GM12873 (cell line): ENCODE measurements around the gene COL6A6.

Source experiments
- TF ChIP-seq, protein P1 (sequence below): IDR thresholded peaks from 2 replicates; pipeline ENCODE4 v1.5.1; 2012; ENCODE audit warnings: low read depth, mild to moderate bottlenecking, moderate library complexity, low read length, control low read depth; ENCODE audit not compliant: insufficient read depth; ENCODE audit errors: missing control alignments

Gene COL6A6

DNA sequence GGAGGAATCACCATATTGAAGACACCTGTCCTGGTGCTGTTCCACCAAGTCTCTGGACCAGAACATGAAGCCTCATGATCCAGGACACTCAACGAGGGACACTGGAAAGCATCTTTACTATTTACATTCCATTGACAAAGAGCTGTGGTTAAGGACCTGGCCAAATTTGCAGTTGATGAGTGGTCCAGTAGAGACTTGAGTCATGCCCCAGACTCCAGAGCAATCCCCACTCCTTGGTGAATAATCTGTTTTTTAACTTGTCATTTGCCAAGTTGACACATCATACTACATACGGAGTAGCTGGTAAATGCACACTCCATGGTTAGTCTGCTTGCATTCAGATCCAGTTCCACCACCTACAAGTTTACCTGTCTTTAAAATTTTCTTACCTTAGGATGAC is 1.2 kb upstream of the COL6A6 start:
- TF ChIP-seq, protein P1, sequence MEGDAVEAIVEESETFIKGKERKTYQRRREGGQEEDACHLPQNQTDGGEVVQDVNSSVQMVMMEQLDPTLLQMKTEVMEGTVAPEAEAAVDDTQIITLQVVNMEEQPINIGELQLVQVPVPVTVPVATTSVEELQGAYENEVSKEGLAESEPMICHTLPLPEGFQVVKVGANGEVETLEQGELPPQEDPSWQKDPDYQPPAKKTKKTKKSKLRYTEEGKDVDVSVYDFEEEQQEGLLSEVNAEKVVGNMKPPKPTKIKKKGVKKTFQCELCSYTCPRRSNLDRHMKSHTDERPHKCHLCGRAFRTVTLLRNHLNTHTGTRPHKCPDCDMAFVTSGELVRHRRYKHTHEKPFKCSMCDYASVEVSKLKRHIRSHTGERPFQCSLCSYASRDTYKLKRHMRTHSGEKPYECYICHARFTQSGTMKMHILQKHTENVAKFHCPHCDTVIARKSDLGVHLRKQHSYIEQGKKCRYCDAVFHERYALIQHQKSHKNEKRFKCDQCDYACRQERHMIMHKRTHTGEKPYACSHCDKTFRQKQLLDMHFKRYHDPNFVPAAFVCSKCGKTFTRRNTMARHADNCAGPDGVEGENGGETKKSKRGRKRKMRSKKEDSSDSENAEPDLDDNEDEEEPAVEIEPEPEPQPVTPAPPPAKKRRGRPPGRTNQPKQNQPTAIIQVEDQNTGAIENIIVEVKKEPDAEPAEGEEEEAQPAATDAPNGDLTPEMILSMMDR, result no peak

DNA sequence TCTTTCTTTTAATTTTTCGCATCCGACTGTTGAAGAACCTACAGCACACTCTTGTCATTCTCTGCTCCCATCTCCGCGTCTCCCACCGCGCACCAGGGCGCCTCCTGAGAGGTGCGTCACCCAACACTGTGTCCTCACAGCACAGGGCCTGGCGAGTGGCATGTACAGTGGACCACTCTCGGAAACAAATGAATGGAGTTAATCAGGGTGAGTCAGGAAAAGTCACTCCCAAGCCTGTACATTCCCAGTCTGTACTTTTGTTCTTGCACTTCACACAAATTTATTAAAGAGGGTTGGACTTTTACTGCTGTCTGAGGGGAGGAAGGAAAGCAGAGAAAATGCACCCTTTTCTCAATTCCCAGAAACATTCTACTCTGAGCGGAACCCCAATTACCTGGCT is 625 bp downstream of the COL6A6 start:
- TF ChIP-seq, protein P1, result no peak

DNA sequence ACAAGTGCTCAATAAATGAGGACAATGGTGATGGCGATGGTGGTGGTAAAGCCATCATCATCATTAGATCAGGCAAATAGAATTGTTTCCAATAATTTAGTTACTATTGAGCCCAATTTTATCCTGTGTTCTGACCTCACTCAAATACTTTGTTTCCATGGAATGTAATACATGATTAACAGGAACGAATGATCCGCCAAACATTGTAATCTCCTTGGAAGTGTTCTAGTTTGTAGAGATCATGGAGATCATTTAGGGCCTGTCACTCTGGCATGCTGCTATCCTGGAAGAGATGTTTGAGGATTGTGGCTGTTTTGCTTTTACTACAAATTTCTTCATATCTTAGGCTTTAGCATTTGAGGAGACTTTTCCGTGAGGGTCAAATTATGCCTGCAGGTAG is 2.8 kb downstream of the COL6A6 start:
- TF ChIP-seq, protein P1, result no peak

DNA sequence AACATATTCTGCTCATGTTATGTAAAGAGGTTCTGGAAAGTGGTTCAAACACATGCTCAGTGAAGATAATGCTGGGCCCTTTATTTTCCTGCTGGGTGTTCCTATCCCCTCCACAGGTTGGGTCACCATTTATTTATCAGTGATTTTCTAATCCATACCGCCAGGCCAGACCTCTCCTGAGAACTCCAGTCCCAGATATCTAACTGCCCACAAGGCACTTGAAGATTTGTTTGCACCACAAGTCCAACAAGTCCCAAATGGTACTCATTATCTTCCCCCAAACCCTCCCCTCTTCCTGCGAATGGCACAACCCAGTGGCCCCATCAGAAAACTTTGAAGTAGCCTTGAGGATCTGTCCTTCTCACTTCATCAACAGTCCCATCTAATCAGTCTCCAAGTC is 5.4 kb downstream of the COL6A6 start:
- TF ChIP-seq, protein P1, result no peak

DNA sequence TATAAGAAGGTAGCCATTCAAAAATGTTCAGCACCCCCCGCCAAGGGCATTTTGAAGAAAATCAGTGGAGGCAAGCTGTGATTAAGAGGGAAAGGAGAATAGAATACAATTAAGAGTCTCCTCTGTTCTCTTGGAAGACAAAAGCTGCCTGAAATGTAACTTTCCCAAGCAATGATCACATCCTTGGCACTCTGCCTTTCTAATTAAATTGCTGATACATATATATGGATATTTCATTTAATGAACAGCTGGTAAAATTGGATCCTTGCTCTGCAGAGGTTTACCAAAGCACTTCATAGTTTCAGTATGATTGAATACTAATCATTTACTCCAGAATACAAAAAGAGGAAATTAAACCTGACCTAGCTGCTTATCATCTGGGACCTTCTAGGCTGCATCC is 10.4 kb downstream of the COL6A6 start:
- TF ChIP-seq, protein P1, result no peak

DNA sequence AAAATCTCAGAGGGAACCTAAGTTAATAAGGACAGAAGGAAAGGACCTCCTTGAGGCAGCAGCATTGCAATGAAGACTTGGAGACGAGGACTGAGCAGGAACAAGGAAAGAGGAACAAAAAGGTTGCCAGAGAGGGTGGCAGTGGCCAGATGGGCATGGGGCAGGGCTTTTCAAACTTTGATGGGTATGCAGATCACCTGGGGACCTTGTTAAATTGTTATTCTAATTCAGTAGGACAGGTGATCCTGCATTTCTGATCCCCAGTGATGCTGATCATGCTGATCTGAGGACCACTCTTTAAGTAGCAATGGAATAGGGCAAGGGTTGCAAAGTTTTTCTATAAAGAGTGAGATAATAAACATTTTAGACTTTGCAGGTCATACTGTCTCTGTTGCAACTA is 11.1 kb downstream of the COL6A6 start:
- TF ChIP-seq, protein P1, result no peak

DNA sequence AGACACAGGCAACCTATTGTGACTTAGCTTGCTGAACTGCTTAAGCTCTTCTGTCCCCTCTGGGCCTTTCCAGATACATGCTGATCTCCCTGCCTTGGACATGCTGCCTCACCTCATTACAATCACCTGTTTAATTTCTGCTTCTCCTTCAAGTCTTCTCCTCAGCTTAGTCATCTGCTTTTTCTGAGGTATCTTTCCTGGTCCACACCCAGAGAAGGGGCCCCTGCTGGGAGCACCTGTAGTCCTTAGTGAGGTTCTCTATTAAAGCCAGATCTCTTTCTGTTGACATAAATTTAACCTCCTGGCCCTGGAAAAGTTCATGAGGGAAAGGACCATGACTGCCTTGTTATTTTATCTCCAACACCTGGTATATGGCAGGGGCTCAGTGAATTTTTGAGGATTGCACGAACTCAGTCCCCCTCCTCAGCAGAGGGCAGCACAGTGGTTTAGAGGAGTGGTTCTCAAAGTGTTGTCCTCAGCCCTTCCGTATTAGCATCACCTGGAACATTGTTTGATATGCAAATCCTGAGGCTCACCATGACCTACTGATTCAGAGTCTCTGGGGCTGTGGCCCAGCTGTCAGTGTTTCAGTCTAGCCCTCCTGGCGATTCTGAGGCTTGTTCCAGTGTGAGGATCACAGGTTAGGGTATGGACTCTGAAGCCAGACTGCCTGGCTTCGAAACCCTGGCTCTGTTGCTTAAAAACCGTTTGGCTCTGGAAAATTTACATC is 12.7 kb downstream of the COL6A6 start:
- TF ChIP-seq, protein P1, result no peak
